H1 (cell line): ENCODE data around the gene MDM4. TPM values are rescaled to one million over a fixed set of nuclear protein-coding genes. Genes with fewer than 3 reads are reported as not detected.

ENCODE experiments used
- CTCF ChIA-PET: fragments of 300-600 bp; sonication (Branson Sonifier 250); formaldehyde crosslinking; loops from one replicate; lab custom pipeline; 2021; ENCODE audit not compliant: partially characterized antibody; lab: Charles Lee
- POLR2A ChIA-PET: fragments of 300-600 bp; sonication (Branson Sonifier 250); formaldehyde crosslinking; loops from one replicate; lab custom pipeline; 2021; ENCODE audit warnings: inconsistent platforms; ENCODE audit not compliant: partially characterized antibody; lab: Charles Lee
- DNase-seq, 2 experiments: peaks; one replicate each; pipeline versions ENCODE4 v3.0.0 to v3.0.0-alpha.2; 2010 to 2022; ENCODE audit warnings: low spot score in 2 of 2, low read depth in 1 of 2, mixed read lengths in 1 of 2
- FAIRE-seq: peaks from 2 replicates; lab custom pipeline; 2011; peaks lifted over from hg19 to GRCh38; lab: Jason Lieb, UNC
- H2AFZ ChIP-seq: 2 replicates; pipeline ENCODE4 v1.8.1; 2012; ENCODE audit warnings: low read length, inconsistent platforms
- H2AK5ac ChIP-seq: 2 replicates; pipeline ENCODE4 v1.6.1; 2013; ENCODE audit warnings: low read depth, low read length
- H2BK120ac ChIP-seq: replicated peaks from 2 replicates; pipeline ENCODE3; 2013; ENCODE audit warnings: low read depth, low read length, inconsistent platforms
- H2BK12ac ChIP-seq: 2 replicates; pipeline ENCODE4 v1.6.1; 2013; ENCODE audit warnings: low read depth, low read length
- H2BK15ac ChIP-seq: 2 replicates; pipeline ENCODE4 v1.6.1; 2013; ENCODE audit warnings: low read length
- H2BK20ac ChIP-seq: 2 replicates; pipeline ENCODE4 v1.6.1; 2013; ENCODE audit warnings: low read length
- H2BK5ac ChIP-seq: 2 replicates; pipeline ENCODE4 v1.6.1; 2013; ENCODE audit warnings: low read depth, low read length
- H3K14ac ChIP-seq: 2 replicates; pipeline ENCODE4 v1.6.1; 2013; ENCODE audit warnings: inconsistent platforms; ENCODE audit not compliant: insufficient read length
- H3K18ac ChIP-seq: 2 replicates; pipeline ENCODE4 v1.6.1; 2013; ENCODE audit warnings: low read length; ENCODE audit errors: extremely low read depth
- H3K23ac ChIP-seq: 2 replicates; pipeline ENCODE4 v1.6.1; 2013; ENCODE audit warnings: inconsistent platforms; ENCODE audit not compliant: insufficient read length
- H3K23me2 ChIP-seq: 2 replicates; pipeline ENCODE4 v1.6.1; 2013; ENCODE audit warnings: low read depth, low read length
- H3K27ac ChIP-seq: 2 replicates; pipeline ENCODE4 v1.6.1; 2011; ENCODE audit warnings: low read depth, low read length, inconsistent platforms
- H3K27me3 ChIP-seq, 4 experiments: replicated peaks in 1 of 4; 1 replicate in 1 of 4; 2 replicates in 3 of 4; pipeline versions ENCODE4 v1.6.1 to v1.8.1; 2011 to 2013; ENCODE audit warnings: low read length in 3 of 4, mild to moderate bottlenecking in 3 of 4, inconsistent platforms in 2 of 4, mixed read lengths in 2 of 4, moderate library complexity in 1 of 4; ENCODE audit not compliant: control insufficient read depth in 3 of 4, insufficient read depth in 3 of 4; ENCODE audit errors: extremely low read depth in 1 of 4
- H3K36me3 ChIP-seq, 4 experiments: 2 replicates each; pipeline versions ENCODE4 v1.6.1 to v1.8.1; 2011 to 2013; ENCODE audit warnings: mild to moderate bottlenecking in 4 of 4, low read length in 3 of 4, moderate library complexity in 2 of 4, control low read depth in 1 of 4, inconsistent platforms in 1 of 4; ENCODE audit not compliant: insufficient read depth in 4 of 4, control insufficient read depth in 2 of 4
- H3K4ac ChIP-seq: replicated peaks from 2 replicates; pipeline ENCODE3; 2013; ENCODE audit warnings: low read length, low read depth, mixed read lengths, inconsistent platforms; ENCODE audit not compliant: insufficient read length
- H3K4me1 ChIP-seq, 4 experiments: replicated peaks in 1 of 4; 1 replicate in 1 of 4; 2 replicates in 3 of 4; pipeline versions ENCODE4 v1.6.1 to v1.8.1; 2011 to 2013; ENCODE audit warnings: low read length in 3 of 4, inconsistent platforms in 2 of 4, mixed read lengths in 1 of 4; ENCODE audit not compliant: insufficient read depth in 4 of 4, control insufficient read depth in 3 of 4
- H3K4me2 ChIP-seq, 2 experiments: 2 replicates each; pipeline versions ENCODE4 v1.6.1 to v1.8.1; 2011 to 2013; ENCODE audit warnings: low read depth in 2 of 2, low read length in 2 of 2, control low read depth in 1 of 2, inconsistent platforms in 1 of 2, mild to moderate bottlenecking in 1 of 2; ENCODE audit not compliant: insufficient read depth in 1 of 2
- H3K4me3 ChIP-seq, 4 experiments: fragments of 200-600, 300-600 bp in 1 of 4; sonication (generic), shearing (Covaris generic), sonication (Bioruptor Twin) in 1 of 4; 2 replicates each; pipeline versions ENCODE4 v1.5.1 to v1.8.1; 2011 to 2016; ENCODE audit warnings: low read length in 4 of 4, low read depth in 3 of 4, control low read depth in 2 of 4, inconsistent platforms in 2 of 4, mild to moderate bottlenecking in 2 of 4, mixed read lengths in 1 of 4, moderate library complexity in 1 of 4; ENCODE audit not compliant: insufficient read depth in 2 of 4; ENCODE audit errors: extremely low read depth in 1 of 4
- H3K56ac ChIP-seq: replicated peaks from 2 replicates; pipeline ENCODE3; 2013; ENCODE audit warnings: low read depth, mild to moderate bottlenecking, mixed read lengths, low read length, inconsistent platforms; ENCODE audit not compliant: insufficient read length
- H3K79me1 ChIP-seq: 2 replicates; pipeline ENCODE4 v1.6.1; 2013; ENCODE audit warnings: low read depth, low read length, control low read depth
- H3K79me2 ChIP-seq, 2 experiments: 2 replicates each; pipeline versions ENCODE4 v1.6.1 to v1.8.1; 2012 to 2013; ENCODE audit warnings: low read length in 2 of 2, mild to moderate bottlenecking in 2 of 2, inconsistent platforms in 1 of 2; ENCODE audit not compliant: insufficient read depth in 2 of 2, control insufficient read depth in 1 of 2
- H3K9ac ChIP-seq, 4 experiments: replicated peaks in 1 of 4; 1 replicate in 1 of 4; 2 replicates in 3 of 4; pipeline versions ENCODE4 v1.6.1 to v1.8.1; 2011 to 2013; ENCODE audit warnings: low read depth in 3 of 4, low read length in 3 of 4, control low read depth in 2 of 4, mild to moderate bottlenecking in 2 of 4, moderate library complexity in 2 of 4, inconsistent platforms in 1 of 4; ENCODE audit errors: extremely low read depth in 1 of 4
- H3K9me3 ChIP-seq, 2 experiments: 2 replicates each; pipeline versions ENCODE4 v1.6.1 to v1.8.1; 2012 to 2013; ENCODE audit warnings: mild to moderate bottlenecking in 2 of 2, moderate library complexity in 2 of 2, control low read depth in 1 of 2, inconsistent platforms in 1 of 2, low read depth in 1 of 2, low read length in 1 of 2, mixed read lengths in 1 of 2; ENCODE audit not compliant: insufficient read depth in 2 of 2
- H4K20me1 ChIP-seq, 2 experiments: replicated peaks in 1 of 2; 2 replicates each; pipeline versions ENCODE3 to v1.8.1; 2011 to 2013; ENCODE audit warnings: inconsistent platforms in 2 of 2, low read length in 2 of 2, mild to moderate bottlenecking in 1 of 2; ENCODE audit not compliant: insufficient read depth in 2 of 2, control insufficient read depth in 1 of 2
- H4K5ac ChIP-seq: 2 replicates; pipeline ENCODE4 v1.6.1; 2013; ENCODE audit warnings: low read length, low read depth, mixed read lengths, inconsistent platforms; ENCODE audit not compliant: insufficient read length
- H4K8ac ChIP-seq: 2 replicates; pipeline ENCODE4 v1.8.0; 2013; ENCODE audit warnings: mild to moderate bottlenecking, moderate library complexity, low read length, inconsistent platforms; ENCODE audit not compliant: insufficient read depth; ENCODE audit errors: extremely low read depth
- H4K91ac ChIP-seq: replicated peaks from 2 replicates; pipeline ENCODE3; 2013; ENCODE audit warnings: low read length, mixed read lengths, inconsistent platforms; ENCODE audit not compliant: insufficient read length
- CEBPB ChIP-seq: IDR thresholded peaks from 2 replicates; pipeline ENCODE4 v1.6.1; 2012; ENCODE audit warnings: low read depth, low read length
- EGR1 ChIP-seq: IDR thresholded peaks from 2 replicates; pipeline ENCODE4 v1.6.1; 2011; ENCODE audit warnings: low read depth, low read length, borderline replicate concordance
- GABPA ChIP-seq: IDR thresholded peaks from 2 replicates; pipeline ENCODE4 v1.6.1; 2011; ENCODE audit warnings: mild to moderate bottlenecking, low read length, moderate library complexity, borderline replicate concordance; ENCODE audit not compliant: insufficient read depth
- HDAC2 ChIP-seq, 2 experiments: fragments of 300-600 bp in 1 of 2; sonication (generic) in 1 of 2; IDR thresholded peaks; 2 replicates each; pipeline ENCODE4 v1.6.1; 2011 to 2012; ENCODE audit warnings: low read depth in 2 of 2, low read length in 2 of 2, mild to moderate bottlenecking in 2 of 2, moderate library complexity in 2 of 2, borderline replicate concordance in 1 of 2, inconsistent platforms in 1 of 2
- HDAC6 ChIP-seq: IDR thresholded peaks from one replicate; pipeline ENCODE4 v1.7.1; 2012; ENCODE audit warnings: low read depth, mild to moderate bottlenecking, inconsistent platforms, low read length, moderate library complexity
- JUN ChIP-seq: IDR thresholded peaks from 2 replicates; pipeline ENCODE4 v1.6.1; 2011; ENCODE audit warnings: low read depth, mild to moderate bottlenecking, improper control_type of control experiment, low read length
- KDM1A ChIP-seq: fragments of 200-600, 300-600 bp; sonication (generic); IDR thresholded peaks from 2 replicates; pipeline ENCODE4 v1.7.1; 2016; ENCODE audit warnings: mild to moderate bottlenecking, low read length, borderline replicate concordance
- KDM4A ChIP-seq: IDR thresholded peaks from one replicate; pipeline ENCODE4 v1.7.1; 2012; ENCODE audit warnings: low read depth, mild to moderate bottlenecking, moderate library complexity, low read length, inconsistent platforms; ENCODE audit not compliant: severe bottlenecking
- PHF8 ChIP-seq: fragments of 200-600 bp; sonication (generic); conservative IDR thresholded peaks from 2 replicates; pipeline ENCODE4 v1.7.1; 2012; ENCODE audit warnings: low read depth, mild to moderate bottlenecking, inconsistent platforms, low read length, moderate library complexity
- SAP30 ChIP-seq: fragments of 300-600 bp; sonication (generic); IDR thresholded peaks from 2 replicates; pipeline ENCODE4 v1.7.1; 2012; ENCODE audit warnings: low read length, moderate library complexity, mild to moderate bottlenecking, inconsistent platforms; ENCODE audit not compliant: insufficient read depth, insufficient replicate concordance
- whole genome bisulfite sequencing, 2 experiments: shearing (Covaris generic) in 1 of 2; methylation state at CpG; one replicate each; pipeline versions ENCODE4 v1.1.6 to v1.1.7; 2013 to 2015; ENCODE audit warnings: low lambda C conversion rate in 2 of 2, mixed read lengths in 2 of 2, inconsistent platforms in 1 of 2, low coverage in 1 of 2, missing lambda C conversion rate in 1 of 2; ENCODE audit not compliant: insufficient replicate concordance in 2 of 2, insufficient coverage in 1 of 2, insufficient read length in 1 of 2; ENCODE audit errors: extremely low coverage in 1 of 2, missing lambda C conversion rate in 1 of 2; 5-methylcytosine and 5-hydroxymethylcytosine counted together
- polyA plus RNA-seq, 7 experiments: library from polyadenylated mRNA; depleted of rRNA in 3 of 7; stranded (reverse) in 5 of 7; unstranded in 2 of 7; fragments of >200 nt in 5 of 7; fragments of 200-250 nt in 2 of 7; gene quantifications; 1 replicate in 5 of 7; 2 replicates in 1 of 7; 4 replicates in 1 of 7; pipeline versions ENCODE4 v1.2.1 to v1.2.3, GENCODE V29; 2011 to 2013; ENCODE audit warnings: missing spikeins in 2 of 7, mixed read lengths in 2 of 7
- total RNA-seq: library from RNA; stranded (reverse); fragmentation: NEBNext Ultra II Directional; extraction: Animal tissue kit (Norgen Biotek cat#: 25700); gene quantifications from 2 replicates; pipeline ENCODE4 v1.2.1, GENCODE V29; 2021
- TF ChIP-seq, protein P1 (sequence below): IDR thresholded peaks from 2 replicates; pipeline ENCODE4 v1.6.1; 2011; ENCODE audit warnings: low read length, improper control_type of control experiment
- TF ChIP-seq, protein P2 (sequence below): IDR thresholded peaks from 2 replicates; pipeline ENCODE4 v1.6.1; 2012; ENCODE audit warnings: inconsistent platforms

MDM4 gene
- total and polyA plus RNA-seq, 2 of the 8 experiments (the other 6 are each of a cell fraction or from before 2014, with no cell fraction given): 10.8 to 84.9 TPM

DNA sequence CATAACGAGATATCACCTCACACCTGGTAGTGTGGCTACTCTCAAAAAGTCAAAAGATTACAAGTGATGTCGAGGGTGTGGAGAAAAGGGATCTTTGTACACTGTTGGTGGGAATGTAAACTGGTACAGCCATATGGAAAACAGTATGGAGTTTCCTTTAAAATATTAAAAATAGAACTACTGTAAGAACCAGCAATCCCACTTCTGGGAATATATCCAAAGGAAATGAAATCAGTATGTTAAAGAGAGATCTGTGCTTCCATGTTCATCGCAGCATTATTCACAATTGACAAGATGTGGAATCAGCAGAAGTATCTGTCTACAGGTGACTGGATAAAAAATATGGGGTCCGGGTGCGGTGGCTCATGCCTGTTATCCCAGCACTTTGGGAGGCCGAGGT, 14.0 kb upstream of the MDM4 start:
- Histone ChIP-seq H4K20me1 (peaks cover 0 to 2% of the 10 kb centered on the region in 2 experiments), H3K14ac (no peak overlapping the region), H3K23ac (no peak overlapping the region), H3K18ac (no peak overlapping the region), H3K27me3 (no peaks in the 10 kb centered on the region), H3K27ac (no peak overlapping the region), H2BK15ac (no peak overlapping the region), H4K8ac (no peak overlapping the region), H3K56ac (no peak overlapping the region), H3K9me3 (no peaks in the 10 kb centered on the region), H2BK120ac (no peak overlapping the region), H3K9ac (no peak overlapping the region), H4K91ac (no peak overlapping the region), H4K5ac (no peak overlapping the region), H2AK5ac (no peak overlapping the region), H2BK5ac (no peak overlapping the region), H3K79me1 (no peaks in the 10 kb centered on the region), H3K4me2 (no peak overlapping the region), H3K79me2 (no peaks in the 10 kb centered on the region), H3K4ac (no peak overlapping the region), H2BK12ac (no peak overlapping the region), H3K23me2 (peaks cover under 1% of the 10 kb centered on the region; the same call in 1 of the 2 replicates), H2AFZ (no peak overlapping the region), H3K4me1 (peaks cover 0 to 2% (median 0%) of the 10 kb centered on the region in 4 experiments; a peak in 1 of 7 replicates), H2BK20ac (no peak overlapping the region), H3K36me3 (no peaks in the 10 kb centered on the region), H3K4me3 (no peak overlapping the region)
- ChIA-PET CTCF (interaction anchor here (0.8 to 49.0 kb wide), 8 partner anchors 9 to 348 kb away, joined by 3 to 2124 read pairs (median 4); partner anchors contain the start of gene PIK3C2B), POLR2A (interaction anchor here (1.6 to 1.8 kb wide), 2 partner anchors 9 to 55 kb away, joined by 8 to 15 read pairs; partner anchors contain the start of gene PIK3C2B)
- FAIRE-seq (no peak), DNase-seq (no peak)
- WGBS, 2 experiments: 90% methylated on average over 6 of the region's 6 CpGs; no CpG with 5 or more reads in 1 of the 2 experiments
- TF ChIP-seq HDAC2 (IDR thresholded peaks at IDR 0.05; ENCODE audit: borderline replicate concordance in 1 of 2, low read depth in 2 of 2, low read length in 2 of 2): no peak
- no peak for TF ChIP-seq SAP30
- TF ChIP-seq GABPA: no peak
- no peak for TF ChIP-seq EGR1
- TF ChIP-seq CEBPB: no peak
- TF ChIP-seq, protein P1, sequence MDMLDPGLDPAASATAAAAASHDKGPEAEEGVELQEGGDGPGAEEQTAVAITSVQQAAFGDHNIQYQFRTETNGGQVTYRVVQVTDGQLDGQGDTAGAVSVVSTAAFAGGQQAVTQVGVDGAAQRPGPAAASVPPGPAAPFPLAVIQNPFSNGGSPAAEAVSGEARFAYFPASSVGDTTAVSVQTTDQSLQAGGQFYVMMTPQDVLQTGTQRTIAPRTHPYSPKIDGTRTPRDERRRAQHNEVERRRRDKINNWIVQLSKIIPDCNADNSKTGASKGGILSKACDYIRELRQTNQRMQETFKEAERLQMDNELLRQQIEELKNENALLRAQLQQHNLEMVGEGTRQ: no peak
- no peak for TF ChIP-seq KDM4A
- TF ChIP-seq PHF8: no peak
- no peak for TF ChIP-seq JUN
- no peak for TF ChIP-seq HDAC6
- no peak for TF ChIP-seq KDM1A
- TF ChIP-seq, protein P2, sequence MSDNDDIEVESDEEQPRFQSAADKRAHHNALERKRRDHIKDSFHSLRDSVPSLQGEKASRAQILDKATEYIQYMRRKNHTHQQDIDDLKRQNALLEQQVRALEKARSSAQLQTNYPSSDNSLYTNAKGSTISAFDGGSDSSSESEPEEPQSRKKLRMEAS: no peak
